ENCODE measurements around the gene SEMA4D.
A peak's percentile ranks its signal among the peaks of the same experiment; 100 is the strongest.

Gene SEMA4D

DNA sequence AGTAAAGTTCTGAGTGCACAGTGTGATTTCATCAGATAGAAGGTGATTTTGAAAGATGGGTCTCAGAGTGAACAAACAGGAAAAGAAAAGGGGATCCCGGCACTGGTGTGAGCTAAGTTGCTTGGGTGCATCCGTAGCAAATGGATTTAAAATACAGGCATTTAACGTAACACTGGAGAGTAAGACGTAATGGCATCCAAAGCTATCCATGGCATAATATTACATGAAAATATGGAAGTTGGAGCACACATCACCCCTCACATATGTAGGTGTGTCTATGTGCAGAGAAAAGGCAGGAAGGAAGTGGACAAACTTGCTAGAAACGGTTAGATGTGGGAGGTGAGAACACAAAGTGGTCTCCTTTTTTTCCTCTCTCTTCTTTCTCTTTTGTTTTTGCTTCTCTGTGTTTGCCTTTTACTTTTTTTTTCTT is 38.2 kb upstream of the SEMA4D start:
- Mint-ChIP-seq H3K9me3 (no peaks in the 10 kb centered on the region), H3K4me3 (no peak overlapping the region), H3K36me3 (ENCODE audit: low read depth) (no peaks in the 10 kb centered on the region), H3K27ac (peak overlapping the region in 1 of 3 experiments; percentile 5), H3K27me3 (ENCODE audit: low read depth) (peaks cover 7% of the 10 kb centered on the region), H3K4me1 (peaks cover 19% of the 10 kb centered on the region)
- no peak for TF ChIP-seq CTCF (IDR thresholded peaks at IDR 0.05; ENCODE audit: unreplicated experiment in 3 of 3)

DNA sequence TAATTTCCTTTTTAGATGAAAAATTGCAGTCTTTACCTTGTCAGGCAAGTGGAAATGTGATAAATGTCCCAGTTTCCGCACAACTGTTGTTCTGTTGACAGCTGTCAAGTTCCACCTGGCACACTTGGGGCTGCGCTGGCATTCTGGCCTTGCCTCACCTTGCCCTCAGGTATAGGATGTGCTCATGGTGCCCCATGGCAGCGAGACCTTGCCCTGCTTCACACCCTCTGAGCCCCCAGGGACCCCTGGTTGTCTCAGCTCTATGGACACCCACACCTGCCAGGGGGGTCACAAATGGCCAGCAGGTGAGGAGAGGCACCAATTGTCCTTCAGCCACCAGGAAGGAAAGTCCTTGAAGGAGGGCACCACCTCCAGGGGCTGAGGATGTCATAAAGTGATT is 37.5 kb upstream of the SEMA4D start:
- TF ChIP-seq CTCF (IDR thresholded peaks at IDR 0.05; ENCODE audit: unreplicated experiment in 3 of 3): no peak
- Mint-ChIP-seq H3K36me3 (ENCODE audit: low read depth) (no peaks in the 10 kb centered on the region), H3K4me1 (peaks cover 19% of the 10 kb centered on the region), H3K9me3 (peaks cover 3% of the 10 kb centered on the region), H3K4me3 (no peak overlapping the region), H3K27ac (peak overlapping the region; percentile 9 to 86 (median 80)), H3K27me3 (ENCODE audit: low read depth) (peaks cover 7% of the 10 kb centered on the region)

DNA sequence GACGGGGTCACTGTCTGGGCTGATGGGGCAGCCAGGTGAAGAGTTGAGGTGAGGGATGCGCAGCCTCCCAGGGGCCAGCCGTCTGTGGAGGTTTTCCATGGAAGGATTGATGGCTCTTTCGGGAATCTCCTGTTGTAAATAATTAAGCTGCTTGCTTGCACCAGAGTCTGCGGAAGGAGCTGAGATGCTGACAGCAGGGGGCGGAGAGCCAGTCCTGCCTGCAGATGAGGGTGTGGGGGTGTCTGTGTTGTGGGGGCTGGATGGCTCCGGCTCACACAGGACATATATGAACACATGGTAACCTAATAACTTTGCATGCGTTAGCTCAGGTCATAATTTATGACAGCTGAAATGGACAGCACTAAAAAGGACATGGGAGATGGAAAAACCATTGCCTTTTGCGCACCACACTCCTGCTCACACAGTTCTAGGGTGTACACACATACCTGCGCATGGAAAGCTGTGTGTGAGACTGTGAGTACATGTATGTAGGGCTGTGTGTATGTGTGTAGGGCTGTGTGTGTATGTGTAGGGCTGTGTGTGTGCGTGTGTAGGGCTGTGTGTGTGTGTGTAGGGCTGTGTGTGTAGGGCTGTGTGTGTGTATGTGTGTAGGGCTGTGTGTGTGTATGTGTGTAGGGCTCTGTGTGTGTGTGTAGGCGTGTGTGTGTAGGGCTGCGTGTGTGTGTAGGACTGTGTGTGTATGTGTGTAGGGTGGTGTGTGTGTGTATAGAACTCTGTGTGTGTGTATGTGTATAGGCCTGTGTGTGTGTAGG is 36.8 kb upstream of the SEMA4D start:
- Mint-ChIP-seq H3K36me3 (ENCODE audit: low read depth) (no peaks in the 10 kb centered on the region), H3K9me3 (peaks cover 3% of the 10 kb centered on the region), H3K4me3 (peak overlapping the region in 1 of 3 experiments; percentile 0), H3K27me3 (ENCODE audit: low read depth) (peaks cover 7% of the 10 kb centered on the region), H3K4me1 (peaks cover 19% of the 10 kb centered on the region), H3K27ac (peak overlapping the region; percentile 9 to 86 (median 80))
- peak in 1 of 3 experiments; percentile 11 for TF ChIP-seq CTCF (IDR thresholded peaks at IDR 0.05; ENCODE audit: unreplicated experiment in 3 of 3)

DNA sequence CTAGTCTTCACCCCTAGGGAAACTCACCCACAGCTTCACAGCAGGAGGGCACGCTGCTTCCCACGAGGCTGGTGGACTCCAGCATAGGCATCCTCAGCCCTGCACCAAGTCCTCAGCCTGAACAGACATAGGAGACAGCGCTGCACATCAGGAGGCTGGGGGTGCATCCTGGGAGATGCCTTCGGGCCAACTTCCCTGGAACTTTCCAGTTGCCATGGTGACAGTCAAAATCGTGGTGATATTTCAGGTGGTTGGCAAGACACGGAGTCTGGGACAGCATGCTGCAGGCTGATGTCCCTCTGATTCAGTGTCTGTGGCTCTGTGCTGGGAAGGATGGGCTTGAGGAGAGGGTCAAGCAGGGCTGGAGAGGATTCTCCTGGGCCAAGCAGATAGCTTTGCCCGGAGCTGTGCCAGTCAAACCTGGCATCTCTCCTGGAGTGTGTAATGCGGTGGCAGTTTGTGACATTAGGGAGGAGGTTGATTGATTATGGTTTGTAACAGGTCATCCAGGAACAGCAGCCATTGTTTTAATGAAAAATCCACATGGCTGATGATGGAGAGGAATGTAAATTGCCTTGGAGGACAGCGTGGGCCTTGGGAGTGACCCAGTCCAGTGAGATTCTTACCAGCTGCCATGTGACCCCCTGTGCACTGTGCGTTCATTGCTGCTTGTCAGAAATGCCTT is 35.6 kb upstream of the SEMA4D start:
- Mint-ChIP-seq H3K27me3 (ENCODE audit: low read depth) (peaks cover 7% of the 10 kb centered on the region), H3K27ac (peak overlapping the region; percentile 4 to 18 (median 17)), H3K9me3 (peaks cover 5% of the 10 kb centered on the region), H3K4me3 (no peak overlapping the region), H3K36me3 (ENCODE audit: low read depth) (no peaks in the 10 kb centered on the region), H3K4me1 (peaks cover 19% of the 10 kb centered on the region)
- no peak for TF ChIP-seq CTCF (IDR thresholded peaks at IDR 0.05; ENCODE audit: unreplicated experiment in 3 of 3)

DNA sequence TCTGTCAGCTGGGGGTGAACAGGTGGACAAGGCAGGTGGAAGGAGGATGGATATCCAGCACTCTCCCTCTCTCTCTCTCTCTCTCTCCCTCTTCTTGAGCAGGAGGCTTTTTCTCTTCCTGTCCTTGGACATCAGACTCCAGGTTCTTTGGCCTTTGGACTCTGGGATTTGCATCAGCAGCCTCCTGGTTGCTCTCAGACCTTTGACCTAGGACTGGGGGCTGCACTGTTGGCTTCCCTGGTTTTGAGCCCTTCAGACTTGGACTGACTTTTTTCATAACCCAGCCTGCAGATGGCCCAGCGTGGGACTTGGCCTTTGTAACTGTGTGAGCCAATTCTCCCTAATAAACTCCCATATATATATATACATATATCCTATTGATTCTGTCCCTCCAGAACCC is 35.0 kb upstream of the SEMA4D start:
- no peaks in the 10 kb centered on the region for H3K36me3 Mint-ChIP-seq (ENCODE audit: low read depth)
- H3K27me3 Mint-ChIP-seq (ENCODE audit: low read depth): peaks cover 7% of the 10 kb centered on the region
- peak overlapping the region in 1 of 3 experiments; percentile 18 for H3K27ac Mint-ChIP-seq
- H3K4me3 Mint-ChIP-seq: no peak overlapping the region
- H3K4me1 Mint-ChIP-seq: peaks cover 19% of the 10 kb centered on the region
- peaks cover 11% of the 10 kb centered on the region for H3K9me3 Mint-ChIP-seq
- no peak for TF ChIP-seq CTCF (IDR thresholded peaks at IDR 0.05; ENCODE audit: unreplicated experiment in 3 of 3)
